Spleen (tissue), 11 donors: ENCODE data around the gene IDNK. TPM values are rescaled to one million over a fixed set of nuclear protein-coding genes. Genes with fewer than 3 reads are reported as not detected.

Experiments
- DNase-seq: peaks from one replicate; pipeline ENCODE4 v3.0.0-alpha.2; 2020
- H3K27ac ChIP-seq, 8 donors: fragments of 200-600 bp; sonication (generic) in 7 of 8; 1 replicate in 4 of 8; 2 replicates in 4 of 8; pipeline versions ENCODE4 v1.5.0 to v1.8.0; 2016 to 2021; ENCODE audit warnings: inconsistent platforms in 4 of 8, mild to moderate bottlenecking in 4 of 8, moderate library complexity in 1 of 8
- H3K27me3 ChIP-seq, 7 donors: fragments of 200-600 bp; sonication (generic) in 6 of 7; replicated peaks in 1 of 7; 1 replicate in 4 of 7; 2 replicates in 3 of 7; pipeline versions ENCODE4 v1.5.0 to v1.8.0; 2016 to 2021; ENCODE audit warnings: inconsistent platforms in 3 of 7, mild to moderate bottlenecking in 1 of 7
- H3K36me3 ChIP-seq, 6 donors: fragments of 200-600 bp; sonication (generic) in 5 of 6; 1 replicate in 4 of 6; 2 replicates in 2 of 6; pipeline versions ENCODE4 v1.5.0 to v1.8.0; 2016 to 2021; ENCODE audit warnings: inconsistent platforms in 2 of 6
- H3K4me1 ChIP-seq, 6 donors: fragments of 200-600 bp; sonication (generic) in 5 of 6; 1 replicate in 3 of 6; 2 replicates in 3 of 6; pipeline versions ENCODE4 v1.5.0 to v1.8.0; 2016 to 2021; ENCODE audit warnings: inconsistent platforms in 3 of 6
- H3K4me3 ChIP-seq, 8 donors: fragments of 200-600 bp; sonication (generic) in 7 of 8; 1 replicate in 4 of 8; 2 replicates in 4 of 8; pipeline versions ENCODE4 v1.5.0 to v1.8.0; 2016 to 2021; ENCODE audit warnings: inconsistent platforms in 4 of 8, mild to moderate bottlenecking in 4 of 8, moderate library complexity in 2 of 8
- H3K9me3 ChIP-seq, 8 donors: fragments of 200-600 bp; sonication (generic) in 7 of 8; 1 replicate in 4 of 8; 2 replicates in 4 of 8; pipeline versions ENCODE4 v1.5.0 to v1.8.0; 2016 to 2021; ENCODE audit warnings: inconsistent platforms in 4 of 8
- CTCF ChIP-seq, 11 experiments: fragments of 200-600 bp in 7 of 11; fragments of 450-650 bp in 4 of 11; sonication (generic) in 4 of 11; IDR thresholded peaks in 8 of 11; conservative IDR thresholded peaks in 3 of 11; 1 replicate in 7 of 11; 2 replicates in 4 of 11; pipeline versions ENCODE4 v1.4.0 to v1.8.0; 2016 to 2021; ENCODE audit warnings: antibody characterized with exemption in 11 of 11, inconsistent platforms in 4 of 11, mild to moderate bottlenecking in 1 of 11
- POLR2A ChIP-seq, 3 donors: fragments of 450-650 bp; IDR thresholded peaks; one replicate each; pipeline ENCODE4 v1.5.1; 2017; ENCODE audit warnings: antibody characterized with exemption in 3 of 3, mild to moderate bottlenecking in 1 of 3
- POLR2AphosphoS5 ChIP-seq, 3 donors: sonication (generic); formaldehyde crosslinking; IDR thresholded peaks; one replicate each; pipeline ENCODE4 v1.5.1; 2017; ENCODE audit warnings: antibody characterized with exemption in 3 of 3
- WGBS, 5 donors: extraction: QIAGEN DNeasy Blood & Tissue Kit in 3 of 5; methylation state at CpG; one replicate each; pipeline versions ENCODE4 v1.1.5 to v1.1.7; 2013 to 2018; 5-methylcytosine and 5-hydroxymethylcytosine counted together
- intact Hi-C: fragments of 100-400 bp; cut with DNase I; formaldehyde crosslinking; loops from one replicate; pipeline ENCODE4 v1.15.0; 2023; ENCODE audit warnings: low total_unique reads
- polyA plus RNA-seq, 3 donors: library from polyadenylated mRNA; stranded (reverse); fragments of 200-250 nt; gene quantifications; one replicate each; pipeline ENCODE4 v1.2.1, GENCODE V29; 2013
- small RNA-seq, 4 donors: library from RNA; depleted of rRNA; stranded (forward); fragments of <200 nt; gene quantifications; one replicate each; pipeline ENCODE3, GENCODE V24; 2016
- total RNA-seq, 7 donors: library from RNA; depleted of rRNA in 3 of 7; stranded (reverse); fragments of >200 nt in 3 of 7; fragmentation: NEBNext Ultra II Directional in 4 of 7; extraction: Animal tissue kit (Norgen Biotek cat#: 25700) in 4 of 7; gene quantifications; one replicate each; pipeline versions ENCODE4 v1.1.0 to v1.2.1, GENCODE V29; 2016 to 2021
- donor health status: healthy with polysubstance abuse.
- donor health status: DM: no; HTN: no; CAD: no; lungs with moderate emphysema.
- donor health status: DM: no; HTN: no; CAD: no.
- donor health status: Bipolar disorder and iron deficiency.
- donor health status: healthy.
- donor health status: DM: no; HTN: no; CAD: no.
- donor health status: DM: yes; HTN: yes; CAD: no.

IDNK gene
- total and polyA plus RNA-seq, 10 donors = 3.5 to 14.8 (median 9.0) TPM

- no peaks in the 10 kb centered on the region for H3K27me3 ChIP-seq
- 84 to 100% (median 97%) methylated on average over 1 of the region's 1 CpG for WGBS, 5 donors
- H3K36me3 ChIP-seq = peaks cover 0 to 99% (median 64%) of the 10 kb centered on the region in 6 donors
- DNase-seq = no peak
- no peaks in the 10 kb centered on the region for H3K9me3 ChIP-seq
- intact Hi-C loops = no loop called here
- H3K4me1 ChIP-seq = peaks cover 0 to 16% (median 0%) of the 10 kb centered on the region in 6 donors
- H3K4me3 ChIP-seq = no peak overlapping the region
- H3K27ac ChIP-seq = no peak overlapping the region
- TF ChIP-seq POLR2A (IDR thresholded peaks at IDR 0.05) = no peak
- no peak for TF ChIP-seq CTCF (IDR thresholded peaks at IDR 0.05 in 8 of 11, conservative IDR thresholded peaks at IDR 0.05 in 3 of 11)
- TF ChIP-seq POLR2AphosphoS5 (IDR thresholded peaks at IDR 0.05) = no peak
Observed at GRCh38 chr9:83680233-83680632, 57.3 kb downstream of the IDNK start.

DNA sequence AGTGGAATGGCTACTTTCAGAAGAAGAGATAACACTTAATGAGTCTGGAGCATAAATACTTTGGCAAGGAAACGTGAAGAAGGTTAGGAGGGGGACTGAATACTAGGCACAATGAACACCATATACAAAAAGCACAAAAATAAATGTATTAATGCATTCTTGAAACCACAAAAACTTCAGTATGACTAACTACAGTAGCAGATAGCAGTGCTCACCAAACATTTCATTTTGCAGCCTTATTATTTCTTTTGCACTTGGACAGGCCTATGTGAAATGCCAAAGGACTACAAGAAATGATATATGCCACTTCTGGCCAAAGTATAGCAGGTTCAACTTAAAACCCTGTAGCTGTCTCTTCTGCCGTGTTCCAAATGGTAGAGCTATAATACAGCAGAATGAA lies 58.5 kb downstream of the IDNK start:
- 67 to 88% (median 86%) methylated on average over 2 of the region's 2 CpGs for WGBS, 5 donors
- no peak overlapping the region for H3K27ac ChIP-seq
- no peaks in the 10 kb centered on the region for H3K9me3 ChIP-seq
- intact Hi-C loops = no loop called here
- H3K4me1 ChIP-seq = peaks cover 0 to 28% (median 0%) of the 10 kb centered on the region in 6 donors
- no peaks in the 10 kb centered on the region for H3K27me3 ChIP-seq
- no peak overlapping the region for H3K4me3 ChIP-seq
- H3K36me3 ChIP-seq = peaks cover 0 to 87% (median 57%) of the 10 kb centered on the region in 6 donors
- DNase-seq = no peak
- TF ChIP-seq POLR2A (IDR thresholded peaks at IDR 0.05) = no peak
- no peak for TF ChIP-seq POLR2AphosphoS5 (IDR thresholded peaks at IDR 0.05)
- TF ChIP-seq CTCF (IDR thresholded peaks at IDR 0.05 in 8 of 11, conservative IDR thresholded peaks at IDR 0.05 in 3 of 11) = no peak

- Histone ChIP-seq H3K36me3 (peaks cover 0 to 14% (median 4%) of the 10 kb centered on the region in 6 donors), H3K9me3 (no peaks in the 10 kb centered on the region), H3K27me3 (no peaks in the 10 kb centered on the region), H3K27ac (no peak overlapping the region), H3K4me3 (no peak overlapping the region), H3K4me1 (peaks cover 19 to 91% (median 67%) of the 10 kb centered on the region in 6 donors)
- WGBS, 5 donors = 80 to 87% (median 82%) methylated on average over 3 of the region's 3 CpGs
- intact Hi-C loops = no loop called here
- TF ChIP-seq POLR2AphosphoS5 (IDR thresholded peaks at IDR 0.05) (no peak), POLR2A (IDR thresholded peaks at IDR 0.05) (no peak), CTCF (IDR thresholded peaks at IDR 0.05 in 8 of 11, conservative IDR thresholded peaks at IDR 0.05 in 3 of 11) (no peak)
- DNase-seq = no peak
Observed at GRCh38 chr9:83688921-83689320, 66.0 kb downstream of the IDNK start.

DNA sequence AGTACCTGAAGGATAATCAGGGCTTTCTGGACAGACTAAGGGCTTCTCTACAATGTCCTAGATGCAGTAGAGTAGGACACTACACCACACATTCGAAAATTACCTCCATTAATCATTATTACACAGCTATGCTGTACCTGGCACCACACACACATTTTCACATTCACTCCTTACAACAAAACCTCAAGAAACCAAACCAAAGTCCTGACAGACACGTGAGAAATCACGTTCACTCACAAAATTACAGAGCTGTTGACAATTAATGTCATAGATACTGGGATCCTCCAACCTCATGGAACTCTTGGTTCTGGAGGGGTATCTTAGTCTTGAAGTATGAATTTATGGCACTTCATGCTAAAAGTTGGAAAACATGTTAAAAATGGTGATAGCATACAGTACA lies 68.5 kb downstream of the IDNK start:
- intact Hi-C loops = no loop called here
- peaks cover 28 to 100% (median 89%) of the 10 kb centered on the region in 6 donors for H3K4me1 ChIP-seq
- 82 to 95% (median 88%) methylated on average over 3 of the region's 3 CpGs for WGBS, 5 donors
- no peak for TF ChIP-seq POLR2AphosphoS5 (IDR thresholded peaks at IDR 0.05)
- TF ChIP-seq CTCF (IDR thresholded peaks at IDR 0.05 in 8 of 11, conservative IDR thresholded peaks at IDR 0.05 in 3 of 11) = no peak
- H3K4me3 ChIP-seq = no peak overlapping the region
- no peak for DNase-seq
- H3K9me3 ChIP-seq = no peaks in the 10 kb centered on the region
- H3K36me3 ChIP-seq = no peaks in the 10 kb centered on the region
- no peaks in the 10 kb centered on the region for H3K27me3 ChIP-seq
- no peak overlapping the region for H3K27ac ChIP-seq

Small RNA genes lying within 50 kb of the gene (small RNA-seq; reads per million reads assigned to genes)
- gene RNU4-15P = 0 reads per million in 4 donors

Other genes with a start within 250 kb of the IDNK start
- gene FRMD3, start 84.7 kb upstream of the IDNK start, total RNA-seq = 10 to 100 TPM; 10.5 to 45.8 (median 21.1) TPM
- gene FRMD3, start 84.7 kb upstream of the IDNK start, polyA plus RNA-seq = 1 to 10 TPM in 2 of 3 donors, under 1 TPM in 1; 0.82 to 3.1 (median 1.0) TPM
- gene UBQLN1, start 84.8 kb downstream of the IDNK start, total RNA-seq = 10 to 100 TPM; 79.3 to 93.4 (median 84.7) TPM
- gene UBQLN1, start 84.8 kb downstream of the IDNK start, polyA plus RNA-seq = 10 to 100 TPM; 19.9 to 33.0 (median 24.6) TPM
- gene GKAP1, start 194.6 kb downstream of the IDNK start, total RNA-seq = 10 to 100 TPM in 1 of 7 donors, 1 to 10 TPM in 6; 3.9 to 15.8 (median 6.1) TPM
- 1 to 10 TPM; 5.4 to 8.2 (median 5.9) TPM for gene GKAP1, start 194.6 kb downstream of the IDNK start, polyA plus RNA-seq